HPDE6-E6E7 (cell line): ENCODE data around the gene IL13RA2.
A peak's percentile ranks its signal among the peaks of the same experiment; 100 is the strongest.

Source experiments
- DNase-seq: peaks from one replicate; pipeline ENCODE4 v3.0.0; 2011; ENCODE audit warnings: missing footprints; ENCODE audit errors: extremely low spot score

The IL13RA2 gene

GRCh38 chrX:115017455-115017854 is at the start of gene IL13RA2:
Gene IL13RA2, minus strand, starts transcription at chrX:115017616. Its CDS starts 347 bp downstream, at chrX:115017269.
- no peak for DNase-seq

GRCh38 chrX:115065304-115065703 is 47.9 kb upstream of the IL13RA2 start:
- no peak for DNase-seq

GRCh38 chrX:115060013-115060412 is 42.6 kb upstream of the IL13RA2 start:
- DNase-seq: no peak

- no peak for DNase-seq
Measured at GRCh38 chrX:115058276-115058675, 40.9 kb upstream of the IL13RA2 start.

- no peak for DNase-seq
Measured at GRCh38 chrX:115054876-115055275, 37.5 kb upstream of the IL13RA2 start.

GRCh38 chrX:115053223-115053622 is 35.8 kb upstream of the IL13RA2 start:
- no peak for DNase-seq

GRCh38 chrX:115047715-115048114 is 30.3 kb upstream of the IL13RA2 start:
- no peak for DNase-seq

GRCh38 chrX:115047181-115047580 is 29.8 kb upstream of the IL13RA2 start:
- DNase-seq: no peak

GRCh38 chrX:115040417-115040816 is 23.0 kb upstream of the IL13RA2 start:
- DNase-seq: no peak

- DNase-seq: no peak
Measured at GRCh38 chrX:115038406-115038805, 21.0 kb upstream of the IL13RA2 start.

GRCh38 chrX:115036029-115036428 is 18.6 kb upstream of the IL13RA2 start:
- DNase-seq: no peak

GRCh38 chrX:115031989-115032388 is 14.6 kb upstream of the IL13RA2 start:
- no peak for DNase-seq

GRCh38 chrX:115030625-115031024 is 13.2 kb upstream of the IL13RA2 start:
- DNase-seq: peak; percentile 36

GRCh38 chrX:115029869-115030570 is 12.6 kb upstream of the IL13RA2 start:
- no peak for DNase-seq

- DNase-seq: no peak
Measured at GRCh38 chrX:115029440-115029839, 12.0 kb upstream of the IL13RA2 start.

- no peak for DNase-seq
Measured at GRCh38 chrX:115023811-115024210, 6.4 kb upstream of the IL13RA2 start.

- peak; percentile 28 for DNase-seq
Measured at GRCh38 chrX:115023139-115023538, 5.7 kb upstream of the IL13RA2 start.

- no peak for DNase-seq
Measured at GRCh38 chrX:115021121-115021520, 3.7 kb upstream of the IL13RA2 start.

GRCh38 chrX:115018944-115019343 is 1.5 kb upstream of the IL13RA2 start:
- no peak for DNase-seq

GRCh38 chrX:115018040-115018647 is 728 bp upstream of the IL13RA2 start:
- DNase-seq: no peak

- no peak for DNase-seq
Measured at GRCh38 chrX:115013705-115014104, 3.7 kb downstream of the IL13RA2 start.

GRCh38 chrX:115011428-115011827 is 6.0 kb downstream of the IL13RA2 start:
- DNase-seq: no peak

GRCh38 chrX:114999906-115000305 is 17.5 kb downstream of the IL13RA2 start:
- no peak for DNase-seq

- DNase-seq: no peak
Measured at GRCh38 chrX:114997779-114998178, 19.6 kb downstream of the IL13RA2 start.
